Gastroesophageal sphincter (tissue), 3 donors: ENCODE data around the gene TNNI3K.

ENCODE experiments used
- EP300 ChIP-seq: sonication (generic); formaldehyde crosslinking; IDR thresholded peaks from one replicate; pipeline ENCODE4 v1.6.1; 2017; ENCODE audit warnings: antibody characterized with exemption, mild to moderate bottlenecking
- POLR2A ChIP-seq, 2 donors: fragments of 450-650 bp; IDR thresholded peaks; one replicate each; pipeline ENCODE4 v1.6.1; 2017; ENCODE audit warnings: antibody characterized with exemption in 2 of 2, mild to moderate bottlenecking in 2 of 2, moderate library complexity in 1 of 2
- POLR2AphosphoS5 ChIP-seq: sonication (generic); formaldehyde crosslinking; IDR thresholded peaks from one replicate; pipeline ENCODE4 v1.6.1; 2017; ENCODE audit warnings: antibody characterized with exemption
- TF ChIP-seq, protein P1 (sequence below), 4 experiments: fragments of 200-600 bp in 2 of 4; fragments of 450-650 bp in 2 of 4; sonication (generic) in 1 of 4; IDR thresholded peaks; one replicate each; pipeline ENCODE4 v1.5.1; 2017 to 2019; ENCODE audit warnings: antibody characterized with exemption in 4 of 4, mild to moderate bottlenecking in 2 of 4, moderate library complexity in 2 of 4

DNA sequence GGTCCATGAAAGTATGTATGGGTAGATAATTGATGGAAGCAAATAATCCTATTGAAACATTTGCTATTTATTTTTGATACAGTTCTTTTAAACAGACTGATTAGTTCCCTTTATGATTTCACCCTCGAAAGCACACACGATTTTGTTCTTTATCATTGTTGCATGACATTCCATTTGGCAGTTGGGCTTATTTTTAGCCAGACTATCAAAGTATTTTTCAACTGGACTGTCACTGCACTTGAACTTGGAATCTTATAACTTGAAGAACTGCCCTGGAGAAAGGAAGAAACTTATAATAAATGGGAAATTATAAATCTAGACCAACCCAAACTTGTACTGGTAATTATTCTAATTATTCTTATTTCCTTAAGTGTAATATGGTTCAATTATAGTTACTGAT is at the start of gene TNNI3K:
- TF ChIP-seq POLR2A (IDR thresholded peaks at IDR 0.05) (no peak), POLR2AphosphoS5 (no peak), EP300 (no peak)
- TF ChIP-seq, protein P1, sequence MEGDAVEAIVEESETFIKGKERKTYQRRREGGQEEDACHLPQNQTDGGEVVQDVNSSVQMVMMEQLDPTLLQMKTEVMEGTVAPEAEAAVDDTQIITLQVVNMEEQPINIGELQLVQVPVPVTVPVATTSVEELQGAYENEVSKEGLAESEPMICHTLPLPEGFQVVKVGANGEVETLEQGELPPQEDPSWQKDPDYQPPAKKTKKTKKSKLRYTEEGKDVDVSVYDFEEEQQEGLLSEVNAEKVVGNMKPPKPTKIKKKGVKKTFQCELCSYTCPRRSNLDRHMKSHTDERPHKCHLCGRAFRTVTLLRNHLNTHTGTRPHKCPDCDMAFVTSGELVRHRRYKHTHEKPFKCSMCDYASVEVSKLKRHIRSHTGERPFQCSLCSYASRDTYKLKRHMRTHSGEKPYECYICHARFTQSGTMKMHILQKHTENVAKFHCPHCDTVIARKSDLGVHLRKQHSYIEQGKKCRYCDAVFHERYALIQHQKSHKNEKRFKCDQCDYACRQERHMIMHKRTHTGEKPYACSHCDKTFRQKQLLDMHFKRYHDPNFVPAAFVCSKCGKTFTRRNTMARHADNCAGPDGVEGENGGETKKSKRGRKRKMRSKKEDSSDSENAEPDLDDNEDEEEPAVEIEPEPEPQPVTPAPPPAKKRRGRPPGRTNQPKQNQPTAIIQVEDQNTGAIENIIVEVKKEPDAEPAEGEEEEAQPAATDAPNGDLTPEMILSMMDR (IDR thresholded peaks at IDR 0.05) = no peak
